D721Med (cell line): ENCODE measurements around the gene SLC34A1.

Source experiments
- DNase-seq: peaks from one replicate; pipeline ENCODE4 v3.0.0; 2011; ENCODE audit warnings: low spot score; ENCODE audit not compliant: insufficient read length
- FAIRE-seq: peaks from 2 replicates; lab custom pipeline; 2011; peaks lifted over from hg19 to GRCh38; lab: Jason Lieb, UNC
- TF ChIP-seq, protein P1 (sequence below): IDR thresholded peaks from 2 replicates; pipeline ENCODE4 v1.5.1; 2012; ENCODE audit warnings: mild to moderate bottlenecking, control low read depth; ENCODE audit not compliant: insufficient read depth; ENCODE audit errors: missing control alignments

The SLC34A1 gene

GRCh38 chr5:177442066-177442826 lies 58.0 kb downstream of the SLC34A1 start:
- TF ChIP-seq, protein P1, sequence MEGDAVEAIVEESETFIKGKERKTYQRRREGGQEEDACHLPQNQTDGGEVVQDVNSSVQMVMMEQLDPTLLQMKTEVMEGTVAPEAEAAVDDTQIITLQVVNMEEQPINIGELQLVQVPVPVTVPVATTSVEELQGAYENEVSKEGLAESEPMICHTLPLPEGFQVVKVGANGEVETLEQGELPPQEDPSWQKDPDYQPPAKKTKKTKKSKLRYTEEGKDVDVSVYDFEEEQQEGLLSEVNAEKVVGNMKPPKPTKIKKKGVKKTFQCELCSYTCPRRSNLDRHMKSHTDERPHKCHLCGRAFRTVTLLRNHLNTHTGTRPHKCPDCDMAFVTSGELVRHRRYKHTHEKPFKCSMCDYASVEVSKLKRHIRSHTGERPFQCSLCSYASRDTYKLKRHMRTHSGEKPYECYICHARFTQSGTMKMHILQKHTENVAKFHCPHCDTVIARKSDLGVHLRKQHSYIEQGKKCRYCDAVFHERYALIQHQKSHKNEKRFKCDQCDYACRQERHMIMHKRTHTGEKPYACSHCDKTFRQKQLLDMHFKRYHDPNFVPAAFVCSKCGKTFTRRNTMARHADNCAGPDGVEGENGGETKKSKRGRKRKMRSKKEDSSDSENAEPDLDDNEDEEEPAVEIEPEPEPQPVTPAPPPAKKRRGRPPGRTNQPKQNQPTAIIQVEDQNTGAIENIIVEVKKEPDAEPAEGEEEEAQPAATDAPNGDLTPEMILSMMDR = no peak
- DNase-seq (no peak), FAIRE-seq (no peak)

- no peak for FAIRE-seq
- TF ChIP-seq, protein P1 = no peak
Measured at GRCh38 chr5:177443144-177443983, 59.1 kb downstream of the SLC34A1 start.

DNA sequence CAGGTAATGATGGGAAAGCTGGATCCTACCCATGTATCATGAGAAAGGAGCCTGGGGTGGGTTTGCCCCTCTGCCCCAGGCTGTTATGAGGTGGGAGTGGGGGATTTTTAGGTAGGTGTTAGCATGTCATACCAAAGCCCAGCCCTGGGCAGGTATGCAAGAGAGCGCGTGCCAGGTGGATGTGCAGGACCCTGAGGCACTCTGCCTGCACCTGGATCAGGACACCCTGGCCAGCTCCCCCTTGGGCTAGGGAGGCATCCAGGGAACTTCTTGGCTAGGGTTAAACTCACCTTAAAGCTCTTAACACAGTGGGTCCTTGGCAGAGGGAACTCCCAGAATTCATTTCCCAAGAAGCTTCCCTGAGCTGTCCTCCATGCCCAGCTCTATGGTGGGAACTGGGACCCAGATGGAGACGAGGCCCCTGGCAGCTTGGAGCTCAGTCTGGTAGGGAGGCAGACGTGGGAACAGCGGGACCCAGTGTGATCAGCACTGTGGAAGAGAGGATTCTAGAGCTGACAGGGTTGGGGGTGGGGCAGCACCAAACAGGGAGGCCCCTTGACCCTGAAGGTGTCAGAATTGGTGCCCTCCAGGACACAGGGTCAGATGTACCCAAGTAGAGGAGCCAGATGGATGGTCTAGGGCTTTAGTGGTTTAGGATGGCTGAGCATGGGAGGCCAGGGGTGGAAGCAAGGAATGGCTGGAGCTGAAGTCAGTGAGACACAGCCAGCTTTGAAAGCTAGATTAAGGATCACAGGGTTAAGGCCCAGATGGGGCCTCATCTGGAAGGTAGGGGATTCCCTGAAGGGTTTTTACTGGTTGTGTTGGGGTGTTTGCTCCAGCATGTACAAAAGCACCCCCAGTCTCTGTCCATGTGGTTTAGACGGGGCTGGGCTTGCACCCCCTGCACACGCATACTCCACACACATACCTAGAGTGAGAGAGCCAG lies 60.1 kb downstream of the SLC34A1 start:
- DNase-seq (no peak), FAIRE-seq (no peak)
- TF ChIP-seq, protein P1 = no peak

More at GRCh38 chr5:177443144-177443983, 59.1 kb downstream of the SLC34A1 start:
- DNase-seq = no peak

DNA sequence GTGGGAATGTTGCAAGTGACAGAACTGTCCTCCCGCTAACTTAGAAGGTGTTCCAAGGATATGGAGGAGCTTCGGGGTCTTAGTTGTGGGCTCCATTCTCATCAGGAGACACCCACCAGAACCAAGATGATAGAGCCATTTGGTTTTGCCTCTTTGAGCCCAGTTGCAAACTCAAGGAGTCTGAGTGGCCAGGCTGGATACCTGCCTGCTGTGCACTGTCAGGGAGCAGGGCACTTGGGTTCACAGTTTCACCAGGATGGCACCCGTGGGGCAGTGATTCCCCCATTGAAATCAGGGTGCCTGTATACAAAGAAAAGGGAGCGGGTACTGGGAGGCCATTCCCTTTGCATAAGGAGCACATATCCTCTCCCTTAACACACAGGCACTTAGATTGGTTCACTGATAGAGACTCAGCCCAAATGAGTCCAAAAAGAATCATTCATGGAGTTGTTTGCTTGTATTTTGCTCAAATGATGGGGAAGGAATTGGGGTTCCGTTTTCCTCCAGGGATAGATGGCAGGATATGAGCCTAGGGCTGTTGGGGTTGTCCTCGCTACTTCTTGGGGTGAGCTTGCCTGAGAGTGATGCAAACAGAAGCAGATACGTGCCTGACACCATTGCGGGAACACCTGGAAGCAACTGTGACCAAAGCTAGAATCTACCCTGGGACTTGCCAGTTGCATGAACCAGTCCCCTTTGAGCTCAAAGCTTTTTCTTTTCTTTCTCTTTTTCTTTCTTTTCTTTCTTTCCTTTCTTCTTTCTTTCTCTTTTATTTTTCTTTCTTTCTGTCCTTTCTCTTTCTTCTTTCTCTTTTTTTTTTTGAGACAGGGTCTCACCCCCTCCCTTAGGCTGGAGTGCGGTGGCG lies 61.0 kb downstream of the SLC34A1 start:
- TF ChIP-seq, protein P1 = no peak
- DNase-seq (no peak), FAIRE-seq (no peak)

DNA sequence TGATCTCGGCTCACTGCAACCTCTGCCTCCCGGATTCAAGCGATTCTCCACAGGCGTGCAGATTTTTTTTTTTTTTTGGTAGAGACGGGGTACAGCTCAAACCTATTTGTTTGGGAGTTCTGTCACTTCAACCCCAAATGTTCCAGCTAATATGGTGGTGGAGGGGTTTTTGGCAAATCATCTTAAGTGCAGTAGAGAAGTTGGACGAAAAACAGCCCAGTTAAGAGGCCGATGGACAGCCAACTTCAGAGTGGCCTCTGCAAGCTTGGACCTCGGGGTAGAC lies 61.6 kb downstream of the SLC34A1 start:
- TF ChIP-seq, protein P1 = no peak
- FAIRE-seq (no peak), DNase-seq (no peak)

DNA sequence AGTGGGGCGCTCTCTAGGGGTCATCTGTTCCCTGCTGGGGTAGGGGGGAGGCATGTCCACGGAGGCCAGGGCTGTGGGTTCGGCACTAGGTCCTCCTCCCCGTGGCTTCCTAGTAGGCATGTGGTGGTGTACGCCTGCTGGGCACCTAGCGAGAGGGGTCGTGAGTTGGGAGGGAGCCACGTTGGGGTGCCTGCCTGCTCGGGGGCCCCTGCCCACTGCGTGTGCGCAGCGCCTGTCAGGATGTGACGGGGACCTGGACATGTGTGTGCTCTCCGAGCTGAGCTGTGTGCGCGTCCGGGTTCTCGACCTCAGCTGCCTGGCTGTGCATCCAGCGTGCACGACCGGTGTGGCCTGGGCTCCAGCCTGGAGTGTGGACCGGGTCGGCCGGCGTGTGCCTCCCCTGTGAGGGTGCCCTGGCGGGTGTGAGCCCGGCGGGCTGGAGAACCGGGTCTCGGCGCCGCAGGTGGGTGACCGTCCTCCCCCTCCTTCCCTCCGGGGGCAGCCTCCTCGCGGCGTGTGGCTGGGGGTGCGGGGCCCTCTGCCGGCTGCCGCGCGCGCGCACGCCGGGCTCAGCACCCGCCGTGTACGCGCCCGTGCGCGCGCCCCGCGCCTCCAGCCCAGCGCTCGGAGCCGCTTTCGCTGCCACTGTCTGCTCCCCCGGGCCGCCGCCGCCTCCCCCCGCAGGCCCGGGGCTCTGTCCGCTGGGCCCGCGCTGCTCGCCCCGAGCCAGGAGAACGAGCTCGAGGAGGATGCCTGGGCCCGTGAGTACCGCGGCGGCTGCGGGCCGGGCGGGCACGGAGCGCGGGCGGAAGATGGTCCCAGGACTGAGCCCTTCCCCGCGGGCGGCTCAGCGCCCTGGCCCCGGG lies 62.2 kb downstream of the SLC34A1 start, which contains the start of gene PRR7:
PRR7 (plus strand) TSS at position 615 of the 866 bp plus-strand sequence. CDS start 8,254 bp downstream, outside the sequence.
- peak; percentile 87 for DNase-seq
- FAIRE-seq = no peak
- TF ChIP-seq, protein P1 = no peak
